ENCODE results near the gene BRSK2.
"Not testable (repeated sequence)": the region's sequence is repeated elsewhere in the genome, so short reads cannot be mapped to it uniquely, and the experiment has no call there.

Gene BRSK2

DNA sequence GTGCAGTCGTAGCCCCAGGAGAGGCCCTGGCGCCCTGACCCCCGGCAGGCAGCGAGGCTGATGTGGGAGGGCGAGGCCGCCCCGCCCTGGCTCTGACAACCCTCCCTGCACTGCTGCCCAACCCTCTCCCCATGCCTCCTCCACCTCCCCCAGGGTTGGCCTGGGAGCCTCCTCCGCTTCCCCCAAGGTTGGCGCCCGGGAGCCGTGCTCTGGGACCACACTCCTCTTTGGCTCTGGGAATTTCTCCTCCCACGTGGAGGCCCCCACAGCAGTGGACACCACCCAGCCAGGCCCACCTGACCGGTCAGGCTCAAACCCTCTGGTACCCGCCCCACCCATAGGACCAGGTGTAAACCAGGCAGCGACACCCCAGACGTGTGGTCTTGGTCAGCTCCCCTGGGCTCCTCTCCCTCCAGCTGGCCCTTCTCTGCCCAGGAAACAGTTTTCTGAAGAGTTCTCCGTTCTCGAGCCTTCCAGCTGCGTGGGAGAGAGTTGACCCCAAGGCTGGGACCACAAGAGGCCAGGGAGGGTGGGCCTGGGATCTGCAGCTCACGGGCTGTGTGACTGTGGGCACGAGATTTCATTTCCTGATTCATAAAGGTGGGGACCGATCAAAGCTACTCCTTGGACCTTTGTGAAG is 39.5 kb upstream of the BRSK2 start:
- DNase-seq (no peak), ATAC-seq (no peak)
- Mint-ChIP-seq H3K4me1 (peaks cover 7% of the 10 kb centered on the region), H3K27me3 (no peaks in the 10 kb centered on the region), H3K9me3 (no peaks in the 10 kb centered on the region), H3K27ac (no peak overlapping the region), H3K4me3 (no peak overlapping the region)

DNA sequence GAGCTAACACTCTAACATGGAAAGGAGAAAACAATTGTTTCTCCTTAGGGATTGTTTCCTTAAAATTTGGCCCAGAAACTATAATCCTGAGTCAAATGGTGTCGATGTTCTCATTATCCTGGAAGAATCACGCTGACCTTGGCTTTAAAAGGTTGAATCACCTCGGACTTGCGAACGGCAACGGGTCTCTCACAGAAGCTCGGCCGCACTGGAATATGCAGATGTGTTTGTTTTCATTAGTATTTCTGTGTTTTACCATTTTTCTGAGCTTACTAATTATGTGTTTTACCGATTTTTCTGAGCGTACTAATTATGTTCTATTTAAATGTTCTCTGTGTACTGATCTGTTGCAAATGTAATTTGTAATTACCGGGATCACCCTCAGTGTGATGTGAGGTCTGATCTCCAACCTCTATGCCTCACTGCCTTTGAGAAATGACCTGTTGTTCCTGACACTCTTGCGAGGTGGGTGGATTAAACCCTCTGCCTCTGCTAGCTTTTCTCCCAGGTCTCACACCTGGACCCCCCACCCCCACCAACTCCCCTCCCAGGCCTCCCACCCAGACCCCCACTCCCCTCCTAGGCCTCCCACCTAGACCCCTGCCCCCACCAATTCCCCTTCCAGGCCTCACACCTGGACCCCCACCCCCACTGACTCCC is 38.3 kb upstream of the BRSK2 start:
- Mint-ChIP-seq H3K27ac (no peak overlapping the region), H3K4me3 (no peak overlapping the region), H3K27me3 (peaks cover 6% of the 10 kb centered on the region), H3K9me3 (no peaks in the 10 kb centered on the region), H3K4me1 (no peaks in the 10 kb centered on the region)
- DNase-seq (no peak), ATAC-seq (no peak)

DNA sequence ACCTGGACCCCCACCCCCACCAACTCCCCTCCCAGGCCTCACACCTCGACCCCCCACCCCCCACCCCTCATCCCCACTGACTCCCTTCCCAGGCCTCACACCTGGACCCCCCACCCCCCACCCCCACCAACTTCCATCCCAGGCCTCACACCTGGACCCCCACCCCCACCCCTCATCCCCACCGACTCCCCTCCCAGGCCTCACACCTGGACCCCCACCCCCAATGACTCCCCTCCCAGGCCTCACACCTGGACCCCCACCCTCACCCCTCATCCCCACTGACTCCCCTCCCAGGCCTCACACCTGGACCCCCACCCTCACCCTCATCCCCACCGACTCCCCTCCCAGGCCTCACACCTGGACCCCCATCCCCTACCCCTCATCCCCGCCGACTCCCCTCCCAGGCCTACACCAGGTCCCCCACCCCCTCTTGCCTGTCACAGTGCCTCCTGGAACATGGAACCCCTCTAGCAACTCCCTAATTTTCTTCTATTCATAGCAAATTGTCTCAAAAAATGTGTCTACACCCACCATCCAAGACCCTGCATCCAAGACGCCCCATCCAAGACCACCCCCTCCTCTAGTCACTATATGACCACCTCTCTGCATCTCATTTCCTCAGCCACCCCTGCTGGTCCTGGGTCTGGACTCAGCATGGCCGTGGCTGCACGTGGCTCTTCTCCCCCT is 36.9 kb upstream of the BRSK2 start:
- no peaks in the 10 kb centered on the region for H3K4me1 Mint-ChIP-seq
- no peak overlapping the region for H3K27ac Mint-ChIP-seq
- peaks cover 12% of the 10 kb centered on the region for H3K27me3 Mint-ChIP-seq

GRCh38 chr11:1353383-1354124 is 36.2 kb upstream of the BRSK2 start:
- DNase-seq (no peak), ATAC-seq (no peak)
- no peak overlapping the region for H3K27ac Mint-ChIP-seq
- H3K27me3 Mint-ChIP-seq: peaks cover 12% of the 10 kb centered on the region
- H3K9me3 Mint-ChIP-seq: no peaks in the 10 kb centered on the region
- no peaks in the 10 kb centered on the region for H3K4me1 Mint-ChIP-seq
- no peak overlapping the region for H3K4me3 Mint-ChIP-seq

More for the DNA sequence above, 36.9 kb upstream of the BRSK2 start:
- no peak for DNase-seq
- H3K9me3 Mint-ChIP-seq: no peaks in the 10 kb centered on the region
- no peak overlapping the region for H3K4me3 Mint-ChIP-seq
- ATAC-seq: no peak

- ATAC-seq: no peak
- Mint-ChIP-seq H3K27ac (no peak overlapping the region), H3K4me1 (no peaks in the 10 kb centered on the region)
These were observed 35.4 kb upstream of the BRSK2 start for GRCh38 chr11:1354125-1354938.

GRCh38 chr11:1356007-1356435 is 33.7 kb upstream of the BRSK2 start:
- ATAC-seq: no peak
- H3K27me3 Mint-ChIP-seq: peaks cover 12% of the 10 kb centered on the region
- H3K4me3 Mint-ChIP-seq: no peak overlapping the region
- H3K27ac Mint-ChIP-seq: no peak overlapping the region
- no peaks in the 10 kb centered on the region for H3K4me1 Mint-ChIP-seq
- no peaks in the 10 kb centered on the region for H3K9me3 Mint-ChIP-seq
- no peak for DNase-seq

More at GRCh38 chr11:1354125-1354938, 35.4 kb upstream of the BRSK2 start:
- Mint-ChIP-seq H3K27me3 (peaks cover 12% of the 10 kb centered on the region), H3K4me3 (no peak overlapping the region), H3K9me3 (no peaks in the 10 kb centered on the region)
- no peak for DNase-seq

GRCh38 chr11:1356478-1356960 is 33.2 kb upstream of the BRSK2 start:
- Mint-ChIP-seq H3K9me3 (no peaks in the 10 kb centered on the region), H3K4me1 (no peaks in the 10 kb centered on the region), H3K27me3 (peaks cover 12% of the 10 kb centered on the region), H3K27ac (no peak overlapping the region), H3K4me3 (no peak overlapping the region)
- DNase-seq: no peak
- no peak for ATAC-seq

GRCh38 chr11:1358286-1358685 is 31.4 kb upstream of the BRSK2 start:
- ATAC-seq: no peak
- H3K27ac Mint-ChIP-seq: no peak overlapping the region
- no peak for DNase-seq
- no peaks in the 10 kb centered on the region for H3K9me3 Mint-ChIP-seq
- no peaks in the 10 kb centered on the region for H3K4me1 Mint-ChIP-seq
- H3K27me3 Mint-ChIP-seq: peaks cover 12% of the 10 kb centered on the region
- H3K4me3 Mint-ChIP-seq: no peak overlapping the region

DNA sequence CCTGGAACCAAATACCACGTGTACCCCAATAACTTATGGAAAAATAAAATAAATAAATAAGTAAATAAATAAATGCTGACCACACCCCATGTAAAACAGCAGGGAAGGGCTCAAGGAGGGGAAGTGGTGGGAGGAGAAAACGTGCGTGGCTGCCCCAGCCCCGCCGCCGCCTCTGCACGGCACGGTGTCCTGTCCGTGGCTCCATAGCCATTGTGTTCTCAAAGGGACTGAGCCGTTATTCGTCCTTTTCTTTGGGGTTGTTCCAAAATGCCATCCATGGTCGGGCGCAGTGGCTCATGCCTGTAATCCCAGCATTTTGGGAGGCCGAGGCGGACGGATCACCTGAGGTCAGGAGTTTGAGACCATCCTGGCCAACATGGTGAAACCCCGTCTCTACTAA is 30.8 kb upstream of the BRSK2 start:
- not testable (repeated sequence) for H3K4me3 Mint-ChIP-seq, DNase-seq, H3K27ac Mint-ChIP-seq, H3K9me3 Mint-ChIP-seq, H3K4me1 Mint-ChIP-seq, ATAC-seq
- H3K27me3 Mint-ChIP-seq: peaks cover 12% of the 10 kb centered on the region

- no peaks in the 10 kb centered on the region for H3K9me3 Mint-ChIP-seq
- H3K4me3 Mint-ChIP-seq: no peak overlapping the region
- ATAC-seq: no peak
- no peak for DNase-seq
- H3K27me3 Mint-ChIP-seq: peaks cover 13% of the 10 kb centered on the region
- H3K27ac Mint-ChIP-seq: no peak overlapping the region
- no peaks in the 10 kb centered on the region for H3K4me1 Mint-ChIP-seq
These were observed 30.2 kb upstream of the BRSK2 start for GRCh38 chr11:1359556-1359955.

DNA sequence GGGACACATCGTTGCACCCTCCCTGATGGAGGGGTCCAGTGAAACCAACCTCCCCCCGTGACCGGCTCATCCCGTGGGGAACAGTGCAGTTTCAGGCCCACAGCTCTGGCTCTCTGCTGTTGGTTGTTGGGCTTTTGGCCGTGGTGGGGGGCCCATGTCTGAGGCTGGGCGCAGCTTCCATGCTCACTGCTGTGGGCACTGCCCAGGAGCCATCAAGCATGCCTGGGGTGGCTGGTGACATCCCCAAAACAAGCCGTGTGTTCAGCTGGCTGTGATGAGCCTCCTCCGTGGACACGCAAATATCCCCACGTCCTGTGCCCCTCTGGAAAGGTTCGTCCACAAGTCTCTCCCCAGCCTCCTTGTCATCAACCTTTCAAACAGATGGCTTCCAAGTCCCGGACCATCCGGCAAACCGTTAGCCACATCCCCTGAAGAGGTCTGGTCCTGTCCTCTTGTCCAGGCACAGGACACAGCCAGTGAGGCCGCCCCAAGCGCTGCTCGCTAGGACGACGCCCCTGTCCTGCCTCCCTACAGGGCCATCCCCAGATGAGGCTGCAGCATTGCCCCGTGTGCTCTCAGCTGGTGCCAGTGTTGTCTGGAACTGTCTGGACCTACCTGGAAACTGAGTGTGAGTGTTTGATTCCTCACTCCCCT is 29.4 kb upstream of the BRSK2 start:
- H3K4me1 Mint-ChIP-seq: no peaks in the 10 kb centered on the region
- H3K27ac Mint-ChIP-seq: no peak overlapping the region
- no peak overlapping the region for H3K4me3 Mint-ChIP-seq
- no peak for DNase-seq
- ATAC-seq: no peak
- H3K9me3 Mint-ChIP-seq: no peaks in the 10 kb centered on the region
- peaks cover 20% of the 10 kb centered on the region for H3K27me3 Mint-ChIP-seq

GRCh38 chr11:1360835-1361357 is 28.8 kb upstream of the BRSK2 start:
- ATAC-seq (no peak), DNase-seq (no peak)
- H3K4me1 Mint-ChIP-seq: no peaks in the 10 kb centered on the region

GRCh38 chr11:1361882-1362281 is 27.9 kb upstream of the BRSK2 start:
- Mint-ChIP-seq H3K4me3 (no peak overlapping the region), H3K27ac (no peak overlapping the region), H3K4me1 (no peaks in the 10 kb centered on the region), H3K9me3 (no peaks in the 10 kb centered on the region), H3K27me3 (peaks cover 13% of the 10 kb centered on the region)
- no peak for DNase-seq
- ATAC-seq: no peak

More at GRCh38 chr11:1360835-1361357, 28.8 kb upstream of the BRSK2 start:
- Mint-ChIP-seq H3K9me3 (no peaks in the 10 kb centered on the region), H3K4me3 (no peak overlapping the region), H3K27me3 (peaks cover 23% of the 10 kb centered on the region), H3K27ac (no peak overlapping the region)

DNA sequence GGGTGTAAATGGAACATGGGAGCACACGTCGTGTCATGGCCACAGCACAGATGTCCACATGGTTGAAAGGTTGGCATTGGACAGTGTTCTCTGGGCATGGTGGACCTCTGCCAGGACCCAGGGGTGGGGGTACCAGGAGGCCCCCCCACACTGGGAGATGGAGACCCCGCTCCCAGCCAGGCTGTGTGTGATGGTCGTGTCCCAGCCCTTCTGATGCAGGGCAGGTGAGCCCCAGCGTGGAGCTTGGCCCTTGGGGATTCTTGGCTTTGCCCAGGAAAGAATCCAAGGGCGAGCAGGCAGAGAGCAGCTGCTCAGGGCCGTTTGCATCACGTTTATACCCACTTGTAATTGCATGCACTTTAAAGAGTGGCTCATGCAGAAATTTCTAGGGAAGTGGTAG is 22.0 kb upstream of the BRSK2 start:
- H3K4me1 Mint-ChIP-seq: no peaks in the 10 kb centered on the region
- no peak overlapping the region for H3K27ac Mint-ChIP-seq
- DNase-seq (no peak), ATAC-seq (no peak)
- H3K4me3 Mint-ChIP-seq: no peak overlapping the region
- H3K27me3 Mint-ChIP-seq: peaks cover 21% of the 10 kb centered on the region
- no peaks in the 10 kb centered on the region for H3K9me3 Mint-ChIP-seq

All from stimulated activated naive CD8-positive, alpha-beta T cell treated with anti-CD3 and anti-CD28 coated beads, Interleukin-15, amount 100 ng/mL, for 72 hours (primary cell).